Gastrocnemius medialis (tissue), 4 donors: ENCODE measurements around the gene CXCL9.

Source experiments
- CTCF ChIP-seq, 5 experiments: fragments of 450-650 bp in 3 of 5; fragments of 200-600 bp in 2 of 5; sonication (generic) in 2 of 5; IDR thresholded peaks in 4 of 5; conservative IDR thresholded peaks in 1 of 5; 1 replicate in 4 of 5; 2 replicates in 1 of 5; pipeline ENCODE4 v1.5.1; 2016 to 2019; ENCODE audit warnings: antibody characterized with exemption in 5 of 5, mild to moderate bottlenecking in 3 of 5, moderate library complexity in 3 of 5
- POLR2A ChIP-seq, 2 donors: fragments of 450-650 bp; IDR thresholded peaks; one replicate each; pipeline ENCODE4 v1.6.1; 2017; ENCODE audit warnings: antibody characterized with exemption in 2 of 2, mild to moderate bottlenecking in 2 of 2, moderate library complexity in 2 of 2

- TF ChIP-seq CTCF (IDR thresholded peaks at IDR 0.05 in 4 of 5, conservative IDR thresholded peaks at IDR 0.05 in 1 of 5) (no peak), POLR2A (IDR thresholded peaks at IDR 0.05) (no peak)
Measured at GRCh38 chr4:75963558-75963957, 43.8 kb downstream of the CXCL9 start.
